ENCODE measurements around the gene STAG2.

DNA sequence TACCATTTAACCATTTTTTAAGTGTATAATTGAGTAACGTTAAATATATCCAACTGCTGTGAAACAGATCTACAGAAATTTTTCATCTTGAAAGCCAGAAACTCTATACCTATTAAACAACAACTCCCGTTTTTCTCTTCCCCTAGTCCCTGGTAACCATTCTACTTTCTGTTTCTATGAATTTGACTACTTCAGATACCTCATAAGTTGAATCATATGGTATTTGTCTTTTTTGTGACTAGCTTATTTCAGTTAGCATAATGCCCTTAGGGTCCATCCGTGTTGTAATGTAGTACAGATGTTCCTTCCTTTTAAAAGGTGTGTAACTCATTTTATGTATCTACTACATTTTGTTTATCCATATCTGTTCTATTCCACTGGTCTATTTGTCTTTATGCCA, 48.7 kb downstream of the STAG2 start:
- TF ChIP-seq, protein P1, sequence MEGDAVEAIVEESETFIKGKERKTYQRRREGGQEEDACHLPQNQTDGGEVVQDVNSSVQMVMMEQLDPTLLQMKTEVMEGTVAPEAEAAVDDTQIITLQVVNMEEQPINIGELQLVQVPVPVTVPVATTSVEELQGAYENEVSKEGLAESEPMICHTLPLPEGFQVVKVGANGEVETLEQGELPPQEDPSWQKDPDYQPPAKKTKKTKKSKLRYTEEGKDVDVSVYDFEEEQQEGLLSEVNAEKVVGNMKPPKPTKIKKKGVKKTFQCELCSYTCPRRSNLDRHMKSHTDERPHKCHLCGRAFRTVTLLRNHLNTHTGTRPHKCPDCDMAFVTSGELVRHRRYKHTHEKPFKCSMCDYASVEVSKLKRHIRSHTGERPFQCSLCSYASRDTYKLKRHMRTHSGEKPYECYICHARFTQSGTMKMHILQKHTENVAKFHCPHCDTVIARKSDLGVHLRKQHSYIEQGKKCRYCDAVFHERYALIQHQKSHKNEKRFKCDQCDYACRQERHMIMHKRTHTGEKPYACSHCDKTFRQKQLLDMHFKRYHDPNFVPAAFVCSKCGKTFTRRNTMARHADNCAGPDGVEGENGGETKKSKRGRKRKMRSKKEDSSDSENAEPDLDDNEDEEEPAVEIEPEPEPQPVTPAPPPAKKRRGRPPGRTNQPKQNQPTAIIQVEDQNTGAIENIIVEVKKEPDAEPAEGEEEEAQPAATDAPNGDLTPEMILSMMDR (IDR thresholded peaks at IDR 0.05) = no peak
- TF ChIP-seq POLR2A (IDR thresholded peaks at IDR 0.05) = no peak

Measured in lower leg skin (tissue), 3 donors.